Measurements from ENCODE around the gene TPR. TPM values are rescaled to one million over a fixed set of nuclear protein-coding genes. Genes with fewer than 3 reads are reported as not detected.

The TPR gene
- total and polyA plus RNA-seq, 5 donors = 17.8 to 63.6 (median 49.4) TPM

GRCh38 chr1:186286615-186287315 is 88.3 kb downstream of the TPR start:
- H3K4me1 ChIP-seq (ENCODE audit: control insufficient read depth, insufficient read depth, low read length) = no peaks in the 10 kb centered on the region
- H3K27me3 ChIP-seq (ENCODE audit: control insufficient read depth, insufficient read depth) = no peaks in the 10 kb centered on the region
- H3K4me3 ChIP-seq (ENCODE audit: low read length) = no peak overlapping the region
- DNase-seq (no peak), ATAC-seq (no peak)
- intact Hi-C loops (cut with DNase I) = no loop called here
- no peak overlapping the region for H3K27ac ChIP-seq (ENCODE audit: low read length)
- 76% methylated on average over 7 of the region's 7 CpGs for WGBS
- H3K9me3 ChIP-seq (ENCODE audit: control insufficient read depth, low read length) = no peaks in the 10 kb centered on the region

- H3K27me3 ChIP-seq (ENCODE audit: control insufficient read depth, insufficient read depth) = no peaks in the 10 kb centered on the region
- H3K9me3 ChIP-seq (ENCODE audit: control insufficient read depth, low read length) = no peaks in the 10 kb centered on the region
- WGBS = 59% methylated on average over 3 of the region's 3 CpGs
- no peaks in the 10 kb centered on the region for H3K4me1 ChIP-seq (ENCODE audit: control insufficient read depth, insufficient read depth, low read length)
- intact Hi-C loops (cut with DNase I) = no loop called here
- H3K27ac ChIP-seq (ENCODE audit: low read length) = no peak overlapping the region
- ATAC-seq = no peak
- no peak for DNase-seq
- H3K4me3 ChIP-seq (ENCODE audit: low read length) = no peak overlapping the region
Measured at GRCh38 chr1:186283374-186283773, 91.7 kb downstream of the TPR start.

GRCh38 chr1:186282466-186282865 is 92.6 kb downstream of the TPR start:
- DNase-seq = no peak
- intact Hi-C loops (cut with DNase I) = no loop called here
- Histone ChIP-seq H3K27ac (ENCODE audit: low read length) (no peak overlapping the region), H3K27me3 (ENCODE audit: control insufficient read depth, insufficient read depth) (no peaks in the 10 kb centered on the region), H3K9me3 (ENCODE audit: control insufficient read depth, low read length) (no peaks in the 10 kb centered on the region), H3K4me3 (ENCODE audit: low read length) (no peak overlapping the region), H3K4me1 (ENCODE audit: control insufficient read depth, insufficient read depth, low read length) (no peaks in the 10 kb centered on the region)
- 59% methylated on average over 8 of the region's 8 CpGs for WGBS
- ATAC-seq = no peak

GRCh38 chr1:186275822-186276221 is 99.2 kb downstream of the TPR start:
- intact Hi-C loops (cut with DNase I) = no loop called here
- Histone ChIP-seq H3K4me3 (ENCODE audit: low read length) (no peak overlapping the region), H3K9me3 (ENCODE audit: control insufficient read depth, low read length) (no peaks in the 10 kb centered on the region), H3K27me3 (ENCODE audit: control insufficient read depth, insufficient read depth) (no peaks in the 10 kb centered on the region), H3K4me1 (ENCODE audit: control insufficient read depth, insufficient read depth, low read length) (no peaks in the 10 kb centered on the region), H3K27ac (ENCODE audit: low read length) (no peak overlapping the region)
- DNase-seq (no peak), ATAC-seq (no peak)
- WGBS = 79% methylated on average over 2 of the region's 2 CpGs

- no peaks in the 10 kb centered on the region for H3K4me1 ChIP-seq (ENCODE audit: control insufficient read depth, insufficient read depth, low read length)
- H3K9me3 ChIP-seq (ENCODE audit: control insufficient read depth, low read length) = no peaks in the 10 kb centered on the region
- no peak overlapping the region for H3K4me3 ChIP-seq (ENCODE audit: low read length)
- no peak for DNase-seq
- WGBS = 28% methylated on average over 1 of the region's 1 CpG
- H3K27ac ChIP-seq (ENCODE audit: low read length) = no peak overlapping the region
- ATAC-seq = no peak
- H3K27me3 ChIP-seq (ENCODE audit: control insufficient read depth, insufficient read depth) = no peaks in the 10 kb centered on the region
- intact Hi-C loops (cut with DNase I) = no loop called here
Measured at GRCh38 chr1:186272486-186272885, 102.6 kb downstream of the TPR start.

- Histone ChIP-seq H3K27me3 (ENCODE audit: control insufficient read depth, insufficient read depth) (no peaks in the 10 kb centered on the region), H3K4me3 (ENCODE audit: low read length) (no peak overlapping the region), H3K4me1 (ENCODE audit: control insufficient read depth, insufficient read depth, low read length) (no peaks in the 10 kb centered on the region), H3K27ac (ENCODE audit: low read length) (no peak overlapping the region), H3K9me3 (ENCODE audit: control insufficient read depth, low read length) (no peaks in the 10 kb centered on the region)
- 90% methylated on average over 6 of the region's 6 CpGs for WGBS
- ATAC-seq (no peak), DNase-seq (no peak)
- intact Hi-C loops (cut with DNase I) = no loop called here
Measured at GRCh38 chr1:186271032-186271431, 104.0 kb downstream of the TPR start.

Other genes with a start within 250 kb of the TPR start
- 1 to 10 TPM in 3 of 4 donors, under 1 TPM in 1; 0.23 to 7.4 (median 4.4) TPM for gene PRG4, start 79.0 kb downstream of the TPR start, total RNA-seq
- gene PRG4, start 79.0 kb downstream of the TPR start, polyA plus RNA-seq = 0.05 TPM
- 10 to 100 TPM; 12.8 to 18.9 (median 15.9) TPM for gene ODR4, start 585 bp upstream of the TPR start, total RNA-seq
- gene ODR4, start 585 bp upstream of the TPR start, polyA plus RNA-seq = 9.9 TPM
- not detected for gene PDC, start 85.9 kb upstream of the TPR start, total RNA-seq
- not detected for gene PDC, start 85.9 kb upstream of the TPR start, polyA plus RNA-seq

All from right cardiac atrium (tissue), 5 donors.